GM19468 (cell line): ENCODE measurements around the gene CFB.
"Not testable (repeated sequence)": the region's sequence is repeated elsewhere in the genome, so short reads cannot be mapped to it uniquely, and the experiment has no call there.

ENCODE experiments used
- ATAC-seq: cut with Tn5 transposase; IDR thresholded peaks from one replicate; pipeline ENCODE4 v1.9.1; 2021; ENCODE audit warnings: mild to moderate bottlenecking, moderate library complexity, moderate number of reproducible peaks; ENCODE audit not compliant: unreplicated experiment; ENCODE audit errors: extremely low read depth

CFB gene

DNA sequence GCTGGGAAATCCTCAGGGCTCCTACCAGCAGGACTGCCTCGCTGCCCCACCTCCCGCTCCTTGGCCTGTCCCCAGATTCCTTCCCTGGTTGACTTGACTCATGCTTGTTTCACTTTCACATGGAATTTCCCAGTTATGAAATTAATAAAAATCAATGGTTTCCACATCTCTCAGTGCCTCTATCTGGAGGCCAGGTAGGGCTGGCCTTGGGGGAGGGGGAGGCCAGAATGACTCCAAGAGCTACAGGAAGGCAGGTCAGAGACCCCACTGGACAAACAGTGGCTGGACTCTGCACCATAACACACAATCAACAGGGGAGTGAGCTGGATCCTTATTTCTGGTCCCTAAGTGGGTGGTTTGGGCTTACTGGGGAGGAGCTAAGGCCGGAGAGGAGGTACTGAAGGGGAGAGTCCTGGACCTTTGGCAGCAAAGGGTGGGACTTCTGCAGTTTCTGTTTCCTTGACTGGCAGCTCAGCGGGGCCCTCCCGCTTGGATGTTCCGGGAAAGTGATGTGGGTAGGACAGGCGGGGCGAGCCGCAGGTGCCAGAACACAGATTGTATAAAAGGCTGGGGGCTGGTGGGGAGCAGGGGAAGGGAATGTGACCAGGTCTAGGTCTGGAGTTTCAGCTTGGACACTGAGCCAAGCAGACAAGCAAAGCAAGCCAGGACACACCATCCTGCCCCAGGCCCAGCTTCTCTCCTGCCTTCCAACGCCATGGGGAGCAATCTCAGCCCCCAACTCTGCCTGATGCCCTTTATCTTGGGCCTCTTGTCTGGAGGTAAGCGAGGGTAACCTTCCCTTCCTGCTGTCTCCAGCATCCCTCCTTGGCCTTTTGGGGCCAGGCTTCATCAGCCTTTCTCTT, at the start of gene CFB:
TSS of gene CFB (plus strand) at position 589 of the 863 bp plus-strand sequence. CDS start at position 716, 127 bp downstream.
- ATAC-seq, result no peak

DNA sequence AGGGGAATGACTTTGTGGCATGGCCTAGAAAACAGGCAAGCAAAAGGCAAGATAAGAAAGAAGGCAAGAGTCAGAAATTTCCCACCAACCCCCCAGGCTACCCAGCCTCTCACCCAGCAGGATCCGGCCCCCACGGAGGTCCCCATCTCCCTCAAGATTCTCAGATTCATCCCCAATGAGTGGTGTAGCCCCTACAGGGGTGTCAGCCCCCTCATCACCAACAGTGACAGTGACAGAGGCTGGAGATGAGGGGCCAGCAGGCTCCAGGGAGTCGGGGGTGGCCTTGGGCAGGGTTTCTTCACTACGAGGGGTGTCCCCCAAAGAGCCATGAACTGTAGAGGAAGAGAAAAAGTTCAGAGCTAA, 49.4 kb upstream of the CFB start:
- no peak for ATAC-seq

DNA sequence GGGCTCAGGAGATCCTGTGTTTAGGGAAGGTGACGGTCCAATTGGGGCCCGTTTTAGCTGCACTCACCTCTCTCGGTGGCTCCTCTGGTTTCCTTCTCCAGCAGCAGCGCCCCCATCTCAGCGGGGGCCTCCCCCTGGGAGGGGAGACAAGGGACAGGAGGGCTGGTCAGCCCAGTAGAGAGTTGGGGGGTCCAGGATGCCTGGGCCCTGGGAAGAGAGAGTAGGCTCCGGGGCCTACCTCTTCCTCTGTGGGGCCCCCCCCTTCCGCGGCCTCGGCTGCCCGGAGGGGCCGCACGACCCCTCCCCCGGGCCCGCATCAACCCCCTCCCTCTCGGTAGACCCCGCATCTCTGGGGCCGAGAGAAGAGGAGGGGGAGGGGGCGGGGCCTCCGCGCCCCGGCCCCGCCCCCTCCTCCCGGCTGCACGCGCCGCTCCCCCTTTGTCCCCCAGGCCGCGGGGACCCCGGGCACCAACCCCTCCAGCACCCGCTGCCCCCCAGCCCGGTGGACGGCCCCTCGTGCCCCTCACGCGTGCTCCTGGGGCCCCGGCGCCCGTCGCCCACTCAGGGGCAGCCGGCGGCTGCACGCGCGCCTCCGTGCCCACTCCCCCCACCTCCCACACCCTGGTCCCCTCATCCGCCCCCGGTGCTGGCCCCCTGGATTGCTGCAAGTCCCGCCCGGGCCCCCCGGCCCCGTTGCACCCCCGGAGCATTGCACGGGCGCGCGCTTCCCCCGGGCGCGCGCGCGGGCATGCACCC, 48.9 kb upstream of the CFB start:
- ATAC-seq, result no peak

GRCh38 chr6:31897612-31898382, 48.1 kb upstream of the CFB start, which contains the start of gene EHMT2:
EHMT2 (minus strand) TSS chr6:31897698; CDS start chr6:31897677, 21 bp downstream.
- ATAC-seq, result no peak

DNA sequence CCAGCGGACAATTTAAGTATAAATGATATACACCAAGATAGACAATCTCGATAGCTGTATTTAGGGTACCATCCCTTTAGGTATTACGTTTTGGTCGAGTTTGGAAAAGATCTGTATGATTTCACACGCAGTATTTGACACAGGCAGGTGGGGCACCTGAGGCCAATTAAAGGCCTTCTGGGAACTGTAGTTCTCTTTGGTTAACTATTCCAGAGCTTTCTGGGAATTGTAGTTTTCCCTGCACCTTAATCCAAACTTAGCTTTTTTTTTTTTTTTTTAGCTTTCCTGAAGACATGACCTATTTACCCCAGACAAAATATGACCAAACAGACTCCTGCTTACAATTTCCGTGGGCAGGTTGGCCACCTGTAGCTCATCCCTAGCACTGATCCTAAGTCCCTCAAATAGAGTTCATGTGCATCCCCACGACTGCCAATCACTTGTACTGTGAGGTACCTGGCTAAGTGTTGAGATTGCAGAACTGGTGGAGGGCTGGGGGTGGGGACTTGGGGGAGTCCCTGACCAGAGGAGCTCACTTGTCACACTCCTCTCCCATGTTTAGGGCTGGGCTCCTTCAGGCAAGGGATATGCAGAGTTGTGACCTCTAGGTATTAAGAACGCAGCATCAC, 47.4 kb upstream of the CFB start:
- no peak for ATAC-seq

- no peak for ATAC-seq
Observed at GRCh38 chr6:31899215-31899614, 46.7 kb upstream of the CFB start.

DNA sequence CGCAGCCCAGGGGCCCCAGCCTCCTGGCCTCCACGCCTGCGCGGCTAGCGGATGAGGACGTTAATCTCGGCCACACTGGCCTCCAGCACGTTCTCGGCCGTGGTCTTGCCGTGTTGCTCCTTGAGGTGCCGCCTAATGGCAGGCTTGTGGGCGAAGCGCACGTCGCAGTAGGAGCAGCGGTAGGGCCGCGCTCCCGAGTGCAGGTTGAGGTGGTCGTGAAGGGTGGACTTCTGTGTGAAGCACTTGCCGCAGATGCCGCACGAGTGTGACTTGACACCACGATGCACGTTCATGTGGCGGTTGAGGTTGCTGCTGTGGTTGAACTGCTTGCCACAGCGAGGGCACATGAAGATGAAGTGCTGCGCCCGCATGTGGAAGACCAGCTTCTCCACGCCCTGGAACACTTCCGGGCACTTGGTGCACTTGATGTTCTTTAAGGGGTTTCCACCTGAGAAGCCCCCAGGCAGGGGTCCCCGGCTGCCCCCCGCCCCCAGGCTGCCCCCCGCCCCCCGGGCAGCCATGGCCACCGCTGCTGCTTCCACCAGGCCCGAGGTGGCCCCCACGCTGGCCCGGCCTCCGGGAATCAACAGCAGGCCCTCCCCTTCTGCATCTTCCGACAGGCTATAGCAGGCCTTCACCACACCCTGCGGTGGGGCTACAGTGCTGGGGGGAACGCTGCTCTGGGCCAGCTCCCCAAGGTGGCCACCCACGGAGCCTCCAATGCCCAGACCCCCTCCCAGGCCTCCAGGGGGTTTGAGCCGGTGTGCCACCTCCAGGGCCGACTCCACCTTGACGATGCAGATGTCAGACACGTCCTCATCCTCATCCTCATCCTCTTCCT, 45.8 kb upstream of the CFB start:
- ATAC-seq, result no peak

- ATAC-seq, result no peak
Observed at GRCh38 chr6:31900917-31901414, 44.9 kb upstream of the CFB start.

DNA sequence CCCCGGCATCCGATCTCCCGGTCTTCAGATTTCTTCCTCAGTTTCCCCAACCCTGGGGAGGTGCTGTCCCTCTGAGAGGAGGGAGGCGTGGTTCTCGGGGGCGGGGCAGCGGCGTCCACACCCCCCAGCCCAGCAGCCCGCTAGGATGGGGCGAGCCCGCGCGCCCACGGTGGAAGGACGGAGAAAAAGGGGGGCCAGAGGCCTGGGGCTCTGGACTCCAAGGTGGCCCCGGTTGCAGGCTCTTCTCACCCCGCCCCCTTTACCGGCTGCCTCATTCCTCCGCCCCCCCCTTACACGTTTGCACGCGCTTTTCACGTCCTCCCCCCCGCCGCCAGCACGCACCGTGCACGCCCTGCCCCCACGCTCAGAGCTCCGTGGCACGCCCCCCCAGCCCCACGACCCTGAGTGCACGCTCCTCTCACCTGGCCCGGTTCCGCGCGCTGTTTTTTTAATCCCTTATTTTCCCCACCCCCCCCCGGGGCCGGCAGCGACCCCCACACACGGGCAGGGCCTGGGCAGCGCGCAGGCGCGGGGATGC, 44.4 kb upstream of the CFB start:
- ATAC-seq, result no peak

DNA sequence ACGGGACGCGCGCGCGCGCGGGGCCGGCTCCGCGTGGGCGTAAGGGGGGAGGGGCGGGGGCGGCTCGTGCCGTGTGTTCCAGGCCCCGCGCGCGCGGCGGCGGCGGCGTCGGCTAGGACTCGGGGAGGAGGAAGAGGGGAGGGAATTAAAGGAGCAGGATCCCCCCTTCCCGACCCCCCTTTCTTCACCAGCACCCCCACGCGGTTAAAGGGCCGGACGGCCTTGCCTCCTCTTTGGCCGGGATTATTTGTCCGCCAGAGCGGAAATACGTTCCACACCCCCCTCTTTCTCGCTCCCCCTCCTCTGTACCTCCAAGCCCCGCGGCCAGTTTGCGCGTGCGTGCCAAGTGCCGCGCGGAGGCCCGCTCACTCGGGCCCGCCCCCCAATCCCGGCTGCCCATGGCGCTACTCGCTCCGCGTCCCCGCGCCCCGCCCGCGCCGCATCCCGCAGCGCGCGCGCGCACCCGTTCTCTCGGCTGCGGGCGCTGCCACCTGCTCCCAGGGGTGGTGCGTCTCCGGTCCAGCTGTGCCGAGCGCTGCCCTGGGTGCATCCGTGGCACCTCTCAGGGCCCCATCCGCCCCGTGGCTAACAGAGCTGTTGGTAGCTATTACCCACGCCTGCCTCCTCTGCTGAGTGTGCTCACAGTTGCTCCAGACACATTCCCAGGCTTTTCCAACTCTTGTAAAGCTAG, 43.8 kb upstream of the CFB start, which contains the start of gene ZBTB12:
TSS of gene ZBTB12 (minus strand) at position 134 of the 691 bp plus-strand sequence. CDS start 781 bp downstream, outside the sequence.
- peak; percentile 59 for ATAC-seq

DNA sequence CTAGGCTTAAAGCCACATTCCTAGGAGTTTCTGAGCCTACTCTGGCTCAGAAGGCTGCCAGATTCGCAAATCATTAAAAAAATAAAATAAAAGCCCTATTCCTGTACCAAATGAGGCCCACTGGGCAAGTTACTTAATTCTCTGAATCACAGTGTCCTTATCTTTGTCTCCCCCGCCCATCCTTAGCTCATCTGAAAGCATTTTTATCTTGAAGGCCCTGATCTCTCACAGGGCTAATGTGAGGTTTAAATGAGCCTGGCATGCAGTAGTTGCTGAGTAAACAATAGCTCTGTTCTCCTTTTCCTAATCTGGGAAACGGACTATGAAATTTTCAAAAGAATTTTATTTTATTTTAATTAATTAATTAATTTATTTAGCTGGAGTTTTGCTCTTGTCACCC, 41.9 kb upstream of the CFB start:
- ATAC-seq, result no peak

- ATAC-seq, result no peak
Observed at GRCh38 chr6:31905041-31905440, 40.9 kb upstream of the CFB start.

GRCh38 chr6:31906122-31906521, 39.8 kb upstream of the CFB start:
- ATAC-seq, result no peak

GRCh38 chr6:31906727-31907126, 39.2 kb upstream of the CFB start:
- not testable (repeated sequence) for ATAC-seq

GRCh38 chr6:31907158-31907813, 38.6 kb upstream of the CFB start:
- no peak for ATAC-seq

DNA sequence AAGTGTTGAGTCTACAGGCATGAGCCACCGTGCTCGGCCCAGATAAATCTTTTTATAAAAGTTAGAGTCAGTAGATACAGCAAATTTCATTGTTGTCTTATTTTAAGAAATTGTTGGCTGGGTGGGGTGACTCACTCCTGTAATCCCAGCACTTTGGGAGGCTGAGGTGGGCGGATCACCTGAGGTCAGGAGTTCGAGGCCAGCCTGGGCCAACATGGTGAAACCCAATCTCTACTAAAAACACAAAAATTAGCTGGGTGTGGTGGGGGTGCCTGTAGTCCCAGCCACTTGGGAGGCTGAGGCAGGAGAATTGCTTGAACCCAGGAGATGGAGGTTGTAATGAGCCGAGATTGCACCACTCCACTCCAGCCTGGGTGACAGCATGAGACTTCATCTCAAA, 37.6 kb upstream of the CFB start:
- not testable (repeated sequence) for ATAC-seq

DNA sequence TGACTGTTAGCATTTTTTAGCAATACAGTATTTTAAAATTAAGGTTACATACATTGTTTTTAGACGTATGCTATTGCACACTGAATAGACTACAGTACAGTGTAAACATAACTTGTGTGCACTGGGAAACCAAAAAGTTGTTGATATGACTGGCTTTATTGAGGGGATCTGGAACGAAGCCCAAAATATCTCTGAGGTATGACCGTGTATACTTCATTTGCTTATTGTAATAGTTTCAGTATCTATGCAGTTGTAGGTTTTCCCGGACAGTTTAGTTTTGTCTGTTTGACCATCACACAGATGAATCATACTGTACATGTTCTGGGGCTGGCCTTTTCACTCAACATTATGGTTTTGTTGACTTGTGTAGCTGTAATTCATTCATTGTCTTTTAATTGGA, 37.1 kb upstream of the CFB start:
- no peak for ATAC-seq

GRCh38 chr6:31909298-31909697, 36.6 kb upstream of the CFB start:
- not testable (repeated sequence) for ATAC-seq
